Activated CD4-positive, alpha-beta memory T cell treated with anti-CD3 and anti-CD28 coated beads, Interleukin-2, amount 10 ng/mL, durations not matched to agents 7 days and 5 days (primary cell): ENCODE results near the gene CPNE8. TPM values are rescaled to one million over a fixed set of nuclear protein-coding genes. Genes with fewer than 3 reads are reported as not detected.

Experiments
- CTCF ChIA-PET: fragments of 350-600 bp; sonication (Branson Sonifier 250); formaldehyde crosslinking; loops from one replicate; lab custom pipeline; 2021; ENCODE audit warnings: antibody characterized with exemption, inconsistent platforms; lab: Charles Lee
- POLR2A ChIA-PET: fragments of 350-600 bp; sonication (Branson Sonifier 250); formaldehyde crosslinking; loops from one replicate; lab custom pipeline; 2021; ENCODE audit warnings: antibody characterized with exemption; lab: Charles Lee
- DNase-seq: peaks from one replicate; pipeline ENCODE4 v3.0.0-alpha.2; 2020
- H3K27ac Mint-ChIP-seq: one replicate; pipeline ENCODE4 v1.8.0; 2021; ENCODE audit warnings: mild to moderate bottlenecking, mixed read lengths
- H3K27me3 Mint-ChIP-seq: one replicate; pipeline ENCODE4 v1.8.0; 2021; ENCODE audit warnings: mixed read lengths
- H3K36me3 Mint-ChIP-seq: one replicate; pipeline ENCODE4 v1.8.0; 2021; ENCODE audit warnings: low read depth, mixed read lengths
- H3K4me1 Mint-ChIP-seq: one replicate; pipeline ENCODE4 v1.8.0; 2021; ENCODE audit warnings: mixed read lengths
- H3K4me3 Mint-ChIP-seq: one replicate; pipeline ENCODE4 v1.8.0; 2021; ENCODE audit warnings: mild to moderate bottlenecking, mixed read lengths
- H3K9me3 Mint-ChIP-seq: one replicate; pipeline ENCODE4 v1.8.0; 2021; ENCODE audit warnings: mixed read lengths
- total RNA-seq, 2 experiments: library from RNA; stranded (reverse); gene quantifications; one replicate each; pipeline ENCODE4 v1.2.3, GENCODE V29; 2021

The CPNE8 gene
- total RNA-seq, 2 experiments from 2014 or later, result 4.2 to 4.6 TPM

- no peak overlapping the region for H3K27ac Mint-ChIP-seq
- no peaks in the 10 kb centered on the region for H3K27me3 Mint-ChIP-seq
- no peaks in the 10 kb centered on the region for H3K4me1 Mint-ChIP-seq
- POLR2A ChIA-PET, result no interaction called here
- CTCF ChIA-PET, result no interaction called here
- H3K36me3 Mint-ChIP-seq, result no peaks in the 10 kb centered on the region
- peaks cover 2% of the 10 kb centered on the region for H3K9me3 Mint-ChIP-seq
- DNase-seq, result no peak
- H3K4me3 Mint-ChIP-seq, result no peak overlapping the region
These were observed 235.9 kb downstream of the CPNE8 start for GRCh38 chr12:38669530-38669929.

- Mint-ChIP-seq H3K4me1 (no peaks in the 10 kb centered on the region), H3K4me3 (no peak overlapping the region), H3K9me3 (peaks cover 2% of the 10 kb centered on the region), H3K27me3 (no peaks in the 10 kb centered on the region), H3K36me3 (no peaks in the 10 kb centered on the region), H3K27ac (no peak overlapping the region)
- ChIA-PET POLR2A (no interaction called here), CTCF (no interaction called here)
- DNase-seq, result no peak
These were observed 236.3 kb downstream of the CPNE8 start for GRCh38 chr12:38669081-38669480.

- H3K4me3 Mint-ChIP-seq, result no peak overlapping the region
- CTCF ChIA-PET, result no interaction called here
- no peaks in the 10 kb centered on the region for H3K4me1 Mint-ChIP-seq
- no peak overlapping the region for H3K27ac Mint-ChIP-seq
- no peak for DNase-seq
- POLR2A ChIA-PET, result no interaction called here
- peaks cover 8% of the 10 kb centered on the region for H3K9me3 Mint-ChIP-seq
- H3K27me3 Mint-ChIP-seq, result no peaks in the 10 kb centered on the region
- H3K36me3 Mint-ChIP-seq, result no peaks in the 10 kb centered on the region
These were observed 239.0 kb downstream of the CPNE8 start for GRCh38 chr12:38666425-38666824.

- H3K27ac Mint-ChIP-seq, result no peak overlapping the region
- H3K4me3 Mint-ChIP-seq, result no peak overlapping the region
- ChIA-PET CTCF (interaction anchor here (0.6 kb wide), 1 partner anchor 9 kb away, joined by 4 read pairs; no protein-coding TSS in a partner anchor), POLR2A (no interaction called here)
- no peaks in the 10 kb centered on the region for H3K4me1 Mint-ChIP-seq
- no peak for DNase-seq
- H3K36me3 Mint-ChIP-seq, result no peaks in the 10 kb centered on the region
- peaks cover 9% of the 10 kb centered on the region for H3K9me3 Mint-ChIP-seq
- no peaks in the 10 kb centered on the region for H3K27me3 Mint-ChIP-seq
These were observed 240.6 kb downstream of the CPNE8 start for GRCh38 chr12:38664661-38665269.

GRCh38 chr12:38662829-38663228, 242.6 kb downstream of the CPNE8 start:
- CTCF ChIA-PET, result no interaction called here
- H3K9me3 Mint-ChIP-seq, result peaks cover 14% of the 10 kb centered on the region
- POLR2A ChIA-PET, result no interaction called here
- H3K4me1 Mint-ChIP-seq, result no peaks in the 10 kb centered on the region
- DNase-seq, result no peak
- no peaks in the 10 kb centered on the region for H3K27me3 Mint-ChIP-seq
- H3K27ac Mint-ChIP-seq, result no peak overlapping the region
- peaks cover 4% of the 10 kb centered on the region for H3K36me3 Mint-ChIP-seq
- H3K4me3 Mint-ChIP-seq, result no peak overlapping the region

GRCh38 chr12:38653650-38654049, 251.7 kb downstream of the CPNE8 start:
- Mint-ChIP-seq H3K36me3 (no peaks in the 10 kb centered on the region), H3K4me1 (no peaks in the 10 kb centered on the region), H3K4me3 (no peak overlapping the region), H3K9me3 (peaks cover 2% of the 10 kb centered on the region), H3K27me3 (no peaks in the 10 kb centered on the region), H3K27ac (no peak overlapping the region)
- DNase-seq, result no peak
- ChIA-PET POLR2A (no interaction called here), CTCF (no interaction called here)

- no peak for DNase-seq
- CTCF ChIA-PET, result no interaction called here
- H3K4me1 Mint-ChIP-seq, result no peaks in the 10 kb centered on the region
- no peaks in the 10 kb centered on the region for H3K27me3 Mint-ChIP-seq
- no peak overlapping the region for H3K27ac Mint-ChIP-seq
- POLR2A ChIA-PET, result no interaction called here
- no peaks in the 10 kb centered on the region for H3K9me3 Mint-ChIP-seq
- H3K4me3 Mint-ChIP-seq, result no peak overlapping the region
- H3K36me3 Mint-ChIP-seq, result no peaks in the 10 kb centered on the region
These were observed 256.6 kb downstream of the CPNE8 start for GRCh38 chr12:38648813-38649212.

GRCh38 chr12:38646146-38646545, 259.2 kb downstream of the CPNE8 start:
- Mint-ChIP-seq H3K4me1 (no peaks in the 10 kb centered on the region), H3K4me3 (no peak overlapping the region), H3K9me3 (peaks cover 6% of the 10 kb centered on the region), H3K27ac (no peak overlapping the region), H3K27me3 (no peaks in the 10 kb centered on the region), H3K36me3 (no peaks in the 10 kb centered on the region)
- ChIA-PET POLR2A (no interaction called here), CTCF (no interaction called here)
- DNase-seq, result no peak

GRCh38 chr12:38639625-38640024, 265.8 kb downstream of the CPNE8 start:
- ChIA-PET CTCF (no interaction called here), POLR2A (no interaction called here)
- Mint-ChIP-seq H3K27me3 (no peaks in the 10 kb centered on the region), H3K4me1 (no peaks in the 10 kb centered on the region), H3K36me3 (no peaks in the 10 kb centered on the region), H3K27ac (no peak overlapping the region), H3K9me3 (peaks cover 14% of the 10 kb centered on the region), H3K4me3 (no peak overlapping the region)
- DNase-seq, result no peak

GRCh38 chr12:38638401-38638800, 267.0 kb downstream of the CPNE8 start:
- no peaks in the 10 kb centered on the region for H3K36me3 Mint-ChIP-seq
- CTCF ChIA-PET, result no interaction called here
- DNase-seq, result no peak
- POLR2A ChIA-PET, result no interaction called here
- no peaks in the 10 kb centered on the region for H3K27me3 Mint-ChIP-seq
- H3K4me1 Mint-ChIP-seq, result no peaks in the 10 kb centered on the region
- H3K27ac Mint-ChIP-seq, result no peak overlapping the region
- no peak overlapping the region for H3K4me3 Mint-ChIP-seq
- peaks cover 14% of the 10 kb centered on the region for H3K9me3 Mint-ChIP-seq

- no peaks in the 10 kb centered on the region for H3K27me3 Mint-ChIP-seq
- H3K27ac Mint-ChIP-seq, result no peak overlapping the region
- POLR2A ChIA-PET, result no interaction called here
- CTCF ChIA-PET, result no interaction called here
- peaks cover 10% of the 10 kb centered on the region for H3K9me3 Mint-ChIP-seq
- no peak for DNase-seq
- no peaks in the 10 kb centered on the region for H3K4me1 Mint-ChIP-seq
- H3K4me3 Mint-ChIP-seq, result no peak overlapping the region
- H3K36me3 Mint-ChIP-seq, result no peaks in the 10 kb centered on the region
These were observed 271.9 kb downstream of the CPNE8 start for GRCh38 chr12:38633511-38633910.

GRCh38 chr12:38629064-38629463, 276.3 kb downstream of the CPNE8 start:
- Mint-ChIP-seq H3K4me3 (no peak overlapping the region), H3K27me3 (no peaks in the 10 kb centered on the region), H3K36me3 (no peaks in the 10 kb centered on the region), H3K27ac (no peak overlapping the region), H3K9me3 (peaks cover 5% of the 10 kb centered on the region), H3K4me1 (no peaks in the 10 kb centered on the region)
- POLR2A ChIA-PET, result no interaction called here
- DNase-seq, result no peak
- CTCF ChIA-PET, result no interaction called here

- no peaks in the 10 kb centered on the region for H3K27me3 Mint-ChIP-seq
- no peaks in the 10 kb centered on the region for H3K36me3 Mint-ChIP-seq
- ChIA-PET POLR2A (no interaction called here), CTCF (no interaction called here)
- peaks cover 6% of the 10 kb centered on the region for H3K9me3 Mint-ChIP-seq
- H3K4me1 Mint-ChIP-seq, result no peaks in the 10 kb centered on the region
- no peak overlapping the region for H3K27ac Mint-ChIP-seq
- H3K4me3 Mint-ChIP-seq, result no peak overlapping the region
- no peak for DNase-seq
These were observed 277.1 kb downstream of the CPNE8 start for GRCh38 chr12:38628288-38628687.

GRCh38 chr12:38625306-38625705, 280.1 kb downstream of the CPNE8 start:
- Mint-ChIP-seq H3K4me1 (no peaks in the 10 kb centered on the region), H3K27me3 (no peaks in the 10 kb centered on the region), H3K4me3 (no peak overlapping the region), H3K9me3 (peaks cover 4% of the 10 kb centered on the region), H3K27ac (no peak overlapping the region), H3K36me3 (no peaks in the 10 kb centered on the region)
- DNase-seq, result no peak
- ChIA-PET POLR2A (no interaction called here), CTCF (no interaction called here)
